Fibroblast of lung (primary cell): ENCODE results near the gene COL4A1.

Source experiments
- CTCF ChIP-seq, 2 donors: IDR thresholded peaks in 1 of 2; conservative IDR thresholded peaks in 1 of 2; 1 replicate in 1 of 2; 2 replicates in 1 of 2; pipeline ENCODE4 v1.5.1; 2011 to 2012; ENCODE audit warnings: low read length in 2 of 2, control low read depth in 1 of 2, inconsistent platforms in 1 of 2, low read depth in 1 of 2, mild to moderate bottlenecking in 1 of 2
- EZH2 ChIP-seq: IDR thresholded peaks from 2 replicates; pipeline ENCODE4 v1.5.1; 2012; ENCODE audit warnings: low read length, control low read depth, mild to moderate bottlenecking; ENCODE audit errors: missing control alignments

DNA sequence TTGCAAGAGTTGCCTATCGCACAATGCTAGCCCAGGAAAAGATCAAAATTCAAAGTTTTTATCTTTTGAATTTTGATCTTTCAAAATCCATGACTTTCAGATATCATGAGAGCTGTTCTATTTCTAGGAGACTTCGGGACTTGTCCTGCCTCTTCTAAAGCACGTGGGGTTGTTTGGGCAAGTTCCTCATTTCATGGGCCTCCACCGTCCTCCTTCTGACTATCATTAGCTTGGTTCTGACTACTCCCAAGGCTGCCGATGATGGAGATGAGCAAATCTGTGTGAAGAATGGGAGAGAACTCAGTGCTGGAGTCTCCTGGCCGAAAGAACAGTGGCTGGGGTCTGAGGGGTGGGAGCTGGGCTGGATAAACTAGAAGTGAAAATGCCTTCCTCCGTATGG lies 86.5 kb downstream of the COL4A1 start:
- TF ChIP-seq CTCF (conservative IDR thresholded peaks at IDR 0.05 in 1 of 2, IDR thresholded peaks at IDR 0.05 in 1 of 2; ENCODE audit: low read depth in 1 of 2, low read length in 2 of 2) (no peak), EZH2 (no peak)
